BLaER1 (cell line): ENCODE data around the gene WASF2.
"Not testable (repeated sequence)": the region's sequence is repeated elsewhere in the genome, so short reads cannot be mapped to it uniquely, and the experiment has no call there.

ENCODE experiments used
- H3K27ac ChIP-seq: shearing (Covaris generic); formaldehyde crosslinking; 2 replicates; pipeline ENCODE4 v1.8.1; 2022
- H3K27me3 ChIP-seq: shearing (Covaris generic); formaldehyde crosslinking; 2 replicates; pipeline ENCODE4 v1.8.1; 2022
- H3K36me3 ChIP-seq: shearing (Covaris generic); formaldehyde crosslinking; 2 replicates; pipeline ENCODE4 v1.8.1; 2022
- H3K4me1 ChIP-seq: shearing (Covaris generic); formaldehyde crosslinking; 2 replicates; pipeline ENCODE4 v1.8.1; 2022
- H3K4me2 ChIP-seq: shearing (Covaris generic); formaldehyde crosslinking; 2 replicates; pipeline ENCODE4 v1.8.1; 2022
- H3K4me3 ChIP-seq: shearing (Covaris generic); formaldehyde crosslinking; 2 replicates; pipeline ENCODE4 v1.8.1; 2022
- H3K9ac ChIP-seq: shearing (Covaris generic); formaldehyde crosslinking; 2 replicates; pipeline ENCODE4 v1.8.1; 2022
- H3K9me3 ChIP-seq: shearing (Covaris generic); formaldehyde crosslinking; 2 replicates; pipeline ENCODE4 v1.8.1; 2022
- H4K20me1 ChIP-seq: shearing (Covaris generic); formaldehyde crosslinking; 2 replicates; pipeline ENCODE4 v1.8.1; 2022
- Cebpa-rat ChIP-seq: shearing (Covaris generic); IDR thresholded peaks from 2 replicates; pipeline ENCODE4 v1.8.1; 2022

Gene WASF2

GRCh38 chr1:27438621-27439061 is 51.3 kb downstream of the WASF2 start:
- H3K36me3 ChIP-seq: peaks cover 30% of the 10 kb centered on the region
- no peak for TF ChIP-seq Cebpa-rat
- H3K9ac ChIP-seq: no peak overlapping the region
- H3K9me3 ChIP-seq: no peaks in the 10 kb centered on the region
- no peaks in the 10 kb centered on the region for H3K27me3 ChIP-seq
- H3K4me2 ChIP-seq: peak overlapping the region; percentile 58
- no peak overlapping the region for H3K4me3 ChIP-seq
- H3K27ac ChIP-seq: peak overlapping the region; percentile 43
- peaks cover 77% of the 10 kb centered on the region for H3K4me1 ChIP-seq
- peaks cover 84% of the 10 kb centered on the region for H4K20me1 ChIP-seq

GRCh38 chr1:27436204-27437159 is 53.5 kb downstream of the WASF2 start:
- H3K27me3 ChIP-seq: no peaks in the 10 kb centered on the region
- H4K20me1 ChIP-seq: peaks cover 65% of the 10 kb centered on the region
- peak overlapping the region; percentile 57 for H3K27ac ChIP-seq
- H3K9me3 ChIP-seq: no peaks in the 10 kb centered on the region
- peaks cover 84% of the 10 kb centered on the region for H3K4me1 ChIP-seq
- no peak overlapping the region; the same call in 1 of the 2 replicates for H3K9ac ChIP-seq
- H3K4me3 ChIP-seq: no peak overlapping the region
- peak overlapping the region; percentile 65 for H3K4me2 ChIP-seq
- H3K36me3 ChIP-seq: peaks cover 30% of the 10 kb centered on the region
- no peak for TF ChIP-seq Cebpa-rat

- peaks cover 92% of the 10 kb centered on the region for H3K4me1 ChIP-seq
- H3K36me3 ChIP-seq: peaks cover 22% of the 10 kb centered on the region
- H3K4me2 ChIP-seq: peak overlapping the region; percentile 92
- no peak overlapping the region; the same call in 1 of the 2 replicates for H3K9ac ChIP-seq
- TF ChIP-seq Cebpa-rat: no peak
- peak overlapping the region; percentile 75 for H3K27ac ChIP-seq
- no peaks in the 10 kb centered on the region for H3K27me3 ChIP-seq
- H3K9me3 ChIP-seq: no peaks in the 10 kb centered on the region
- H3K4me3 ChIP-seq: no peak overlapping the region
- H4K20me1 ChIP-seq: peaks cover 58% of the 10 kb centered on the region
These were observed 54.3 kb downstream of the WASF2 start for GRCh38 chr1:27435566-27436203.

- H3K27ac ChIP-seq: peak overlapping the region; percentile 75
- H3K27me3 ChIP-seq: no peaks in the 10 kb centered on the region
- H3K36me3 ChIP-seq: peaks cover 2% of the 10 kb centered on the region; the same call in 1 of the 2 replicates
- peaks cover 100% of the 10 kb centered on the region for H3K4me1 ChIP-seq
- no peak for TF ChIP-seq Cebpa-rat
- peaks cover 38% of the 10 kb centered on the region for H4K20me1 ChIP-seq
- H3K4me3 ChIP-seq: no peak overlapping the region
- no peaks in the 10 kb centered on the region for H3K9me3 ChIP-seq
- H3K9ac ChIP-seq: no peak overlapping the region; the same call in 1 of the 2 replicates
- peak overlapping the region; percentile 92 for H3K4me2 ChIP-seq
These were observed 56.3 kb downstream of the WASF2 start for GRCh38 chr1:27433706-27434105.

- Histone ChIP-seq H3K4me1 (peaks cover 100% of the 10 kb centered on the region), H3K4me2 (peak overlapping the region; percentile 92), H3K27ac (peak overlapping the region; percentile 75), H4K20me1 (peaks cover 28% of the 10 kb centered on the region)
- not testable (repeated sequence) for H3K36me3 ChIP-seq, H3K27me3 ChIP-seq, H3K4me3 ChIP-seq, H3K9me3 ChIP-seq, H3K9ac ChIP-seq
These were observed 57.2 kb downstream of the WASF2 start for GRCh38 chr1:27432725-27433124.

GRCh38 chr1:27431601-27431940 is 58.4 kb downstream of the WASF2 start:
- H3K4me3 ChIP-seq: peak overlapping the region; percentile 51
- peak overlapping the region; percentile 92 for H3K4me2 ChIP-seq
- H3K27me3 ChIP-seq: no peaks in the 10 kb centered on the region
- peaks cover 100% of the 10 kb centered on the region for H3K4me1 ChIP-seq
- H4K20me1 ChIP-seq: peaks cover 18% of the 10 kb centered on the region
- H3K27ac ChIP-seq: peak overlapping the region; percentile 87
- H3K9me3 ChIP-seq: no peaks in the 10 kb centered on the region
- H3K36me3 ChIP-seq: peaks cover 10% of the 10 kb centered on the region
- no peak for TF ChIP-seq Cebpa-rat
- peak overlapping the region; percentile 67 for H3K9ac ChIP-seq

GRCh38 chr1:27430903-27431600 is 58.9 kb downstream of the WASF2 start:
- H3K4me3 ChIP-seq: peak overlapping the region; percentile 51
- peak overlapping the region; percentile 87 for H3K27ac ChIP-seq
- no peaks in the 10 kb centered on the region for H3K27me3 ChIP-seq
- no peaks in the 10 kb centered on the region for H3K9me3 ChIP-seq
- peaks cover 12% of the 10 kb centered on the region for H4K20me1 ChIP-seq
- peak overlapping the region; percentile 67 for H3K9ac ChIP-seq
- H3K4me1 ChIP-seq: peaks cover 100% of the 10 kb centered on the region
- H3K4me2 ChIP-seq: peak overlapping the region; percentile 92
- TF ChIP-seq Cebpa-rat: no peak
- peaks cover 15% of the 10 kb centered on the region for H3K36me3 ChIP-seq

GRCh38 chr1:27429029-27429425 is 60.9 kb downstream of the WASF2 start:
- Histone ChIP-seq H3K36me3 (peaks cover 35% of the 10 kb centered on the region), H3K4me3 (peak overlapping the region; percentile 51), H3K9ac (peak overlapping the region; percentile 67), H3K9me3 (no peaks in the 10 kb centered on the region), H4K20me1 (peaks cover 10% of the 10 kb centered on the region; the same call in 1 of the 2 replicates), H3K4me1 (peaks cover 100% of the 10 kb centered on the region), H3K27ac (peak overlapping the region; percentile 87), H3K4me2 (peak overlapping the region; percentile 92), H3K27me3 (no peaks in the 10 kb centered on the region)
- no peak for TF ChIP-seq Cebpa-rat

- peaks cover 39% of the 10 kb centered on the region for H3K36me3 ChIP-seq
- H3K27ac ChIP-seq: peak overlapping the region; percentile 87
- peaks cover 13% of the 10 kb centered on the region; the same call in 1 of the 2 replicates for H4K20me1 ChIP-seq
- H3K9me3 ChIP-seq: no peaks in the 10 kb centered on the region
- peak overlapping the region; percentile 92 for H3K4me2 ChIP-seq
- H3K27me3 ChIP-seq: no peaks in the 10 kb centered on the region
- TF ChIP-seq Cebpa-rat: no peak
- peak overlapping the region; percentile 51 for H3K4me3 ChIP-seq
- peak overlapping the region; percentile 67 for H3K9ac ChIP-seq
- peaks cover 100% of the 10 kb centered on the region for H3K4me1 ChIP-seq
These were observed 61.5 kb downstream of the WASF2 start for GRCh38 chr1:27428316-27429028.
